ENCODE measurements around the gene NELL1. TPM values are rescaled to one million over a fixed set of nuclear protein-coding genes. Genes with fewer than 3 reads are reported as not detected.

The NELL1 gene
- total RNA-seq, 1 experiment from 2014 or later = not detected

DNA sequence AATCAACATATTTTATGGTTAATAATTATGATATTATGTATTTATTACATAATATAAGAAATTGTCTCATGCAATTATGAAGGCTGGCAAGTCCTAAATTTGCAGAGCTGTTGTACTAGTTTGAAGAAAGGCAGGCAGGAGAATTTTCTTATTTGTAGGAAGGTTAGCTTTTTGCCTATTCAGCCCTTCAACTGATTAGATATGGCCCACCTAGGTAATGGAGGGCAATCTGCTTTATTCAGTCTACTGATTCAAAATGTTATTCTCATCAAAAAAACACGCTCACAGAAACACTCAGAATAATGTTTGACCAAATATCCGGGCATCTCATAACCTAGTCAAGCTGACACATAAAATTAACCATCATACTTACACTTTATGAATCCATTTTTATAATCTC lies 589.0 kb downstream of the NELL1 start:
- Histone ChIP-seq H3F3A (ENCODE audit: low read length, unreplicated experiment) (no peaks in the 10 kb centered on the region), H3K4me2 (ENCODE audit: low read length) (no peak overlapping the region), H3K79me2 (ENCODE audit: low read length) (no peaks in the 10 kb centered on the region), H4K20me1 (ENCODE audit: low read length) (no peaks in the 10 kb centered on the region), H3K9me2 (replicated peaks; ENCODE audit: low read length) (no peaks in the 10 kb centered on the region), H3K4me1 (ENCODE audit: insufficient read depth, low read length) (no peaks in the 10 kb centered on the region), H3K36me3 (ENCODE audit: low read depth, low read length) (no peaks in the 10 kb centered on the region), H3K27ac (ENCODE audit: low read length) (no peak overlapping the region), H3K9me3 (ENCODE audit: low read length) (no peaks in the 10 kb centered on the region), H2AFZ (ENCODE audit: low read length) (no peak overlapping the region), H3K27me3 (ENCODE audit: low read length) (no peaks in the 10 kb centered on the region), H3K4me3 (ENCODE audit: low read length) (no peak overlapping the region), H3K9ac (ENCODE audit: low read length) (no peak overlapping the region)
- BruUV-seq (replicated peaks) = no TSS peak
- DNase-seq (no peak), ATAC-seq (no peak)
- no peak for TF ChIP-seq EZH2phosphoT487 (IDR thresholded peaks at IDR 0.05; ENCODE audit: borderline replicate concordance, low read length)
- TF ChIP-seq, protein P1, sequence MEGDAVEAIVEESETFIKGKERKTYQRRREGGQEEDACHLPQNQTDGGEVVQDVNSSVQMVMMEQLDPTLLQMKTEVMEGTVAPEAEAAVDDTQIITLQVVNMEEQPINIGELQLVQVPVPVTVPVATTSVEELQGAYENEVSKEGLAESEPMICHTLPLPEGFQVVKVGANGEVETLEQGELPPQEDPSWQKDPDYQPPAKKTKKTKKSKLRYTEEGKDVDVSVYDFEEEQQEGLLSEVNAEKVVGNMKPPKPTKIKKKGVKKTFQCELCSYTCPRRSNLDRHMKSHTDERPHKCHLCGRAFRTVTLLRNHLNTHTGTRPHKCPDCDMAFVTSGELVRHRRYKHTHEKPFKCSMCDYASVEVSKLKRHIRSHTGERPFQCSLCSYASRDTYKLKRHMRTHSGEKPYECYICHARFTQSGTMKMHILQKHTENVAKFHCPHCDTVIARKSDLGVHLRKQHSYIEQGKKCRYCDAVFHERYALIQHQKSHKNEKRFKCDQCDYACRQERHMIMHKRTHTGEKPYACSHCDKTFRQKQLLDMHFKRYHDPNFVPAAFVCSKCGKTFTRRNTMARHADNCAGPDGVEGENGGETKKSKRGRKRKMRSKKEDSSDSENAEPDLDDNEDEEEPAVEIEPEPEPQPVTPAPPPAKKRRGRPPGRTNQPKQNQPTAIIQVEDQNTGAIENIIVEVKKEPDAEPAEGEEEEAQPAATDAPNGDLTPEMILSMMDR (conservative IDR thresholded peaks at IDR 0.05; ENCODE audit: low read depth, low read length) = no peak
- no peak for TF ChIP-seq EZH2 (IDR thresholded peaks at IDR 0.05; ENCODE audit: low read length, unreplicated experiment)
- intact Hi-C loops (cut with micrococcal nuclease) = no loop called here
- ChIA-PET POLR2A (ENCODE audit: unreplicated experiment) (no interaction called here), CTCF (no interaction called here)

DNA sequence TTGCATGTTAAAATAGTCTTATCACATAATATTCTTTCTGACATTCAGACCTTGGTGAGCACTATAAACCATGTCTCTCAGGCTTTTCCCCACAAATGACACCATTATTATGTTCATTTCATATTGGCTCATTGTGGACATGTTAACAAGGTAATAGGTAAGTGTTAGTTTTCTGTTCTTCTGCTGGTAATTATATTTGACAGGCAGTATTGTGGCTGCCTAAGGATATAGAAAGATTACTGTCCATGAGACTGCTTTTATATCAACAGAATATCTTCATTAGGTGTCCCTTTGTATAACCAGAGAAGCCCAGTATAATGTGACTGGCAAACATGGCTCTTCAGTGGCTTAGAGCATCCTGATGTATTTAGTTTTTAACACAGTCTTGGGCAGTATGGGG lies 590.7 kb downstream of the NELL1 start:
- no peaks in the 10 kb centered on the region for H3K9me3 ChIP-seq (ENCODE audit: low read length)
- no TSS peak for BruUV-seq (replicated peaks)
- H3K4me2 ChIP-seq (ENCODE audit: low read length) = no peak overlapping the region
- intact Hi-C loops (cut with micrococcal nuclease) = no loop called here
- no peak overlapping the region for H3K9ac ChIP-seq (ENCODE audit: low read length)
- no peaks in the 10 kb centered on the region for H3K79me2 ChIP-seq (ENCODE audit: low read length)
- no peaks in the 10 kb centered on the region for H3K36me3 ChIP-seq (ENCODE audit: low read depth, low read length)
- no peak overlapping the region for H2AFZ ChIP-seq (ENCODE audit: low read length)
- no peaks in the 10 kb centered on the region for H3F3A ChIP-seq (ENCODE audit: low read length, unreplicated experiment)
- ChIA-PET CTCF (no interaction called here), POLR2A (ENCODE audit: unreplicated experiment) (no interaction called here)
- H3K9me2 ChIP-seq (replicated peaks; ENCODE audit: low read length) = no peaks in the 10 kb centered on the region
- DNase-seq = no peak
- H3K4me3 ChIP-seq (ENCODE audit: low read length) = no peak overlapping the region
- no peaks in the 10 kb centered on the region for H4K20me1 ChIP-seq (ENCODE audit: low read length)
- H3K27ac ChIP-seq (ENCODE audit: low read length) = no peak overlapping the region
- H3K4me1 ChIP-seq (ENCODE audit: insufficient read depth, low read length) = no peaks in the 10 kb centered on the region
- TF ChIP-seq EZH2 (IDR thresholded peaks at IDR 0.05; ENCODE audit: low read length, unreplicated experiment) (no peak), EZH2phosphoT487 (IDR thresholded peaks at IDR 0.05; ENCODE audit: borderline replicate concordance, low read length) (no peak)
- TF ChIP-seq, protein P1 (conservative IDR thresholded peaks at IDR 0.05; ENCODE audit: low read depth, low read length) = no peak
- no peak for ATAC-seq
- no peaks in the 10 kb centered on the region for H3K27me3 ChIP-seq (ENCODE audit: low read length)

DNA sequence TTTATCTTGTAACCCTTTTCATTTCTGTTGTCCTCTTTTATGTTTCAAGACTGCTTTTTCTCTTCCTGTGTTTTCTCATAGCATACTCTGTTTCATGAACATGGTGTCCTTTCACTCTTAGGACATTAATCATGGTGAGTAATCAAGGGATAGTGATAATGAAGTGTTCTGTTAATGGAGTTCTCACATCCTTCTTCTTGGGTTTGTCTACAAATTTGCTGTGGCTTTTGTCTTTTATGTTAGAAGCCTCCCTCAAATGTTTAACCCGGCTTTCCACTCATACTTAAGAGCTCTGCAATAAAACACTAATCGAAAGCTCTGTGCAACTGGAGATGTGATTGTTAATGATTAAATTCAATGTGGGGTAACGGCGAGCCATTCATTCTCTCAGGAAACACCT lies 593.6 kb downstream of the NELL1 start:
- Histone ChIP-seq H3K9ac (ENCODE audit: low read length) (no peak overlapping the region), H3K4me3 (ENCODE audit: low read length) (no peak overlapping the region)

More for the DNA sequence above, 593.6 kb downstream of the NELL1 start:
- Histone ChIP-seq H3F3A (ENCODE audit: low read length, unreplicated experiment) (no peaks in the 10 kb centered on the region), H4K20me1 (ENCODE audit: low read length) (no peaks in the 10 kb centered on the region), H3K36me3 (ENCODE audit: low read depth, low read length) (no peaks in the 10 kb centered on the region), H3K27ac (ENCODE audit: low read length) (no peak overlapping the region), H3K9me3 (ENCODE audit: low read length) (no peaks in the 10 kb centered on the region), H3K79me2 (ENCODE audit: low read length) (no peaks in the 10 kb centered on the region), H3K4me2 (ENCODE audit: low read length) (no peak overlapping the region), H3K9me2 (replicated peaks; ENCODE audit: low read length) (no peaks in the 10 kb centered on the region), H3K4me1 (ENCODE audit: insufficient read depth, low read length) (no peaks in the 10 kb centered on the region), H2AFZ (ENCODE audit: low read length) (no peak overlapping the region), H3K27me3 (ENCODE audit: low read length) (no peaks in the 10 kb centered on the region)
- ChIA-PET POLR2A (ENCODE audit: unreplicated experiment) (no interaction called here), CTCF (no interaction called here)
- BruUV-seq (replicated peaks) = no TSS peak
- intact Hi-C loops (cut with micrococcal nuclease) = no loop called here
- no peak for DNase-seq
- no peak for ATAC-seq
- TF ChIP-seq EZH2 (IDR thresholded peaks at IDR 0.05; ENCODE audit: low read length, unreplicated experiment) (no peak), EZH2phosphoT487 (IDR thresholded peaks at IDR 0.05; ENCODE audit: borderline replicate concordance, low read length) (no peak)
- TF ChIP-seq, protein P1 (conservative IDR thresholded peaks at IDR 0.05; ENCODE audit: low read depth, low read length) = no peak
